Smooth muscle cell (in vitro differentiated cells): ENCODE results near the gene SPOPL. TPM values are rescaled to one million over a fixed set of nuclear protein-coding genes. Genes with fewer than 3 reads are reported as not detected.

Experiments used
- DNase-seq: peaks from one replicate; lab custom pipeline; 2025; ENCODE audit not compliant: unreplicated experiment; lab: John Stamatoyannopoulos, UW
- H2AFZ ChIP-seq: fragments of 200-600 bp; sonication (generic); 2 replicates; pipeline ENCODE4 v1.6.0; 2016; ENCODE audit warnings: antibody characterized with exemption, low read depth, mild to moderate bottlenecking
- H3F3A ChIP-seq: fragments of 200-600 bp; sonication (generic); 2 replicates; pipeline ENCODE4 v1.6.0; 2017; ENCODE audit warnings: antibody characterized with exemption, low read depth
- H3K27ac ChIP-seq: fragments of 200-600 bp; sonication (generic); 2 replicates; pipeline ENCODE4 v1.5.1; 2016; ENCODE audit warnings: low read depth, mild to moderate bottlenecking
- H3K27me3 ChIP-seq: fragments of 200-600 bp; sonication (generic); 2 replicates; pipeline ENCODE4 v1.6.1; 2016; ENCODE audit warnings: low read depth, mild to moderate bottlenecking
- H3K36me3 ChIP-seq: fragments of 200-600 bp; sonication (generic); 2 replicates; pipeline ENCODE4 v1.5.1; 2016; ENCODE audit warnings: low read depth
- H3K4me1 ChIP-seq: fragments of 200-600 bp; sonication (generic); 2 replicates; pipeline ENCODE4 v1.5.1; 2016; ENCODE audit warnings: low read depth
- H3K4me2 ChIP-seq: fragments of 200-600 bp; sonication (generic); 2 replicates; pipeline ENCODE4 v1.6.0; 2016; ENCODE audit warnings: mild to moderate bottlenecking
- H3K4me3 ChIP-seq: fragments of 200-600 bp; sonication (generic); 2 replicates; pipeline ENCODE4 v1.5.1; 2016; ENCODE audit warnings: mild to moderate bottlenecking
- H3K79me2 ChIP-seq: fragments of 200-600 bp; sonication (generic); 2 replicates; pipeline ENCODE4 v1.6.0; 2016; ENCODE audit warnings: low read depth, mild to moderate bottlenecking
- H3K9ac ChIP-seq: fragments of 200-600 bp; sonication (generic); 2 replicates; pipeline ENCODE4 v1.6.0; 2016; ENCODE audit warnings: low read depth
- H3K9me3 ChIP-seq: fragments of 200-600 bp; sonication (generic); replicated peaks from 2 replicates; pipeline ENCODE4 v1.5.1; 2016; ENCODE audit warnings: low read depth
- H4K20me1 ChIP-seq: fragments of 200-600 bp; sonication (generic); 2 replicates; pipeline ENCODE4 v1.6.0; 2016; ENCODE audit warnings: low read depth
- WGBS: methylation state at CpG from one replicate; pipeline ENCODE4 v1.1.7; 2016; ENCODE audit warnings: low lambda C conversion rate; 5-methylcytosine and 5-hydroxymethylcytosine counted together
- polyA plus RNA-seq: library from polyadenylated mRNA; unstranded; fragments of >200 nt; fragmentation: Nextera tagmentation; extraction: Ambion mirVana; gene quantifications from 2 replicates; pipeline ENCODE4 v1.2.1, GENCODE V29; 2016
- total RNA-seq: library from RNA; depleted of rRNA; stranded (reverse); fragments of >200 nt; gene quantifications from 2 replicates; pipeline ENCODE4 v1.2.3, GENCODE V29; 2014
- TF ChIP-seq, protein P1 (sequence below): fragments of 200-600 bp; sonication (generic); IDR thresholded peaks from 2 replicates; pipeline ENCODE4 v1.5.1; 2017; ENCODE audit warnings: borderline replicate concordance, mild to moderate bottlenecking, antibody characterized with exemption; ENCODE audit not compliant: insufficient read depth, poor library complexity, severe bottlenecking

SPOPL gene
- total and polyA plus RNA-seq, 2 experiments from 2014 or later: 3.7 to 27.7 TPM

DNA sequence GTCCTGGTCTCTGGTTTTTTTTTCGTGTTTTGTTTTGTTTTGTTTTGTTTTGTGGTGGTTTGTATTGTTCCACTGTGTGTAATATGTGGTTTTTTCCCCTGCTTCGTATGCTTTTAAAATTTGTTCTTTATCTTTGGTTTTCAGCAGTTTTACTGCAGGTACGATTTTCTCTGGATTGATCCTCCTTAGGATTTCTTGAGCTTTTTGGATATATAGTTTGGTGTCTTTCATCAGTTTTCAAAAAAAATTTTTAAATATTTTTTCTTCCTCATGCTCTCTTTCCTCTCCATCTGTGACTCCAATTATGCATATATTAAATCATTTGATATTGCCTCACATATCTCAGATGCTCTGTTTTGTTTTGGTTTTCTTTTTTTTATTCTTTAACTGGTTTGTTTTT, 78.0 kb downstream of the SPOPL start:
- Histone ChIP-seq H2AFZ (no peak overlapping the region), H3K4me2 (no peak overlapping the region), H3F3A (no peaks in the 10 kb centered on the region), H4K20me1 (no peaks in the 10 kb centered on the region), H3K27me3 (no peaks in the 10 kb centered on the region), H3K4me3 (no peak overlapping the region), H3K9ac (no peak overlapping the region), H3K4me1 (no peaks in the 10 kb centered on the region), H3K27ac (no peak overlapping the region), H3K79me2 (no peaks in the 10 kb centered on the region), H3K36me3 (peaks cover 23% of the 10 kb centered on the region), H3K9me3 (no peaks in the 10 kb centered on the region)
- no peak for DNase-seq
- TF ChIP-seq, protein P1, sequence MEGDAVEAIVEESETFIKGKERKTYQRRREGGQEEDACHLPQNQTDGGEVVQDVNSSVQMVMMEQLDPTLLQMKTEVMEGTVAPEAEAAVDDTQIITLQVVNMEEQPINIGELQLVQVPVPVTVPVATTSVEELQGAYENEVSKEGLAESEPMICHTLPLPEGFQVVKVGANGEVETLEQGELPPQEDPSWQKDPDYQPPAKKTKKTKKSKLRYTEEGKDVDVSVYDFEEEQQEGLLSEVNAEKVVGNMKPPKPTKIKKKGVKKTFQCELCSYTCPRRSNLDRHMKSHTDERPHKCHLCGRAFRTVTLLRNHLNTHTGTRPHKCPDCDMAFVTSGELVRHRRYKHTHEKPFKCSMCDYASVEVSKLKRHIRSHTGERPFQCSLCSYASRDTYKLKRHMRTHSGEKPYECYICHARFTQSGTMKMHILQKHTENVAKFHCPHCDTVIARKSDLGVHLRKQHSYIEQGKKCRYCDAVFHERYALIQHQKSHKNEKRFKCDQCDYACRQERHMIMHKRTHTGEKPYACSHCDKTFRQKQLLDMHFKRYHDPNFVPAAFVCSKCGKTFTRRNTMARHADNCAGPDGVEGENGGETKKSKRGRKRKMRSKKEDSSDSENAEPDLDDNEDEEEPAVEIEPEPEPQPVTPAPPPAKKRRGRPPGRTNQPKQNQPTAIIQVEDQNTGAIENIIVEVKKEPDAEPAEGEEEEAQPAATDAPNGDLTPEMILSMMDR: no peak
- 96% methylated on average over 3 of the region's 3 CpGs for WGBS

DNA sequence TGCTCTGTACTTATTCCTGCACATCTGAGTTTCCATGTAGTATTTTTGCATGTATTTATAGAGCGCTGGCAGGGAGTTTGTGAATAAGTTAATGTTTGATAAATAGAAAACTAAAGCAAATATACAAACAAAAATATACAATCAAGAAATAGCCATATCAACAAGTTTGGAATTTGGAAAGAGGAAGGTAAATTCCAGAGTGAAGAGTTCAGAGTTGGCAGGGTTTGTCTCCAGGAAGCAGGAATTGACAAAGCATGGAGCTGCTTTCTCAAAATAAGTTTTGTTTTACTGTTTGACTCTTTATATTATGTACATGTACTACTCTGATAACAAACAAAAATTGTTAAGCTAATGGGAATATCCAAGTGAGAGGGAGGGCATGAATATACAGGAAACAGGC, 80.3 kb downstream of the SPOPL start:
- WGBS: 98% methylated on average over 1 of the region's 1 CpG
- peaks cover 17% of the 10 kb centered on the region for H3K36me3 ChIP-seq

DNA sequence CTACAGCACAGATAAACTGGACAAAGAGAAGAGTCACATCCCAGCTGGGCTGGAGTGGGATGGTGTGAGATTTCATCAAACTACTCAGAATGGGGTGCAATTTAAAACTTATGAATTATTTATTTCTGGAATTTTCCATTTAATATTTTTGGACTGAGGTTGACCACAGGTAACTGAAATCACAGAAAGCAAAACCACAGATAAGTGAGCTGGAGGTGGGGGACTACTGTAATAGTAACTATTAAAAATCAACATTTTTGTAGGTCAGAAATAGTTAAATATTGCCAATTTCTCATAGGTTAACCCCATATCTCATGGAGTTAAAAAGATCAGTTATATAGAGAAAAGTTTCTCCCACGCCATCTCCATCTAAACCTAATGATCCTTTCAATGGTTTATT, 88.1 kb downstream of the SPOPL start:
- H3K9ac ChIP-seq: no peak overlapping the region
- no peaks in the 10 kb centered on the region for H3K4me1 ChIP-seq
- H3K27me3 ChIP-seq: no peaks in the 10 kb centered on the region
- no peaks in the 10 kb centered on the region for H3K36me3 ChIP-seq
- no peak overlapping the region for H3K4me2 ChIP-seq
- no peak overlapping the region for H3K27ac ChIP-seq
- H2AFZ ChIP-seq: no peak overlapping the region
- H3K9me3 ChIP-seq: no peaks in the 10 kb centered on the region
- H3F3A ChIP-seq: no peaks in the 10 kb centered on the region
- TF ChIP-seq, protein P1: no peak
- H3K4me3 ChIP-seq: no peak overlapping the region
- H4K20me1 ChIP-seq: no peaks in the 10 kb centered on the region
- H3K79me2 ChIP-seq: no peaks in the 10 kb centered on the region
- no peak for DNase-seq
- 100% methylated on average over 1 of the region's 1 CpG for WGBS

More for the DNA sequence above, 80.3 kb downstream of the SPOPL start:
- H3K27ac ChIP-seq: no peak overlapping the region
- H2AFZ ChIP-seq: no peak overlapping the region
- no peaks in the 10 kb centered on the region for H3K9me3 ChIP-seq
- no peak for DNase-seq
- no peak overlapping the region for H3K4me2 ChIP-seq
- H3K9ac ChIP-seq: no peak overlapping the region
- no peaks in the 10 kb centered on the region for H4K20me1 ChIP-seq
- H3K4me1 ChIP-seq: no peaks in the 10 kb centered on the region
- no peak overlapping the region for H3K4me3 ChIP-seq
- TF ChIP-seq, protein P1: no peak
- no peaks in the 10 kb centered on the region for H3K79me2 ChIP-seq
- H3F3A ChIP-seq: no peaks in the 10 kb centered on the region
- H3K27me3 ChIP-seq: no peaks in the 10 kb centered on the region

DNA sequence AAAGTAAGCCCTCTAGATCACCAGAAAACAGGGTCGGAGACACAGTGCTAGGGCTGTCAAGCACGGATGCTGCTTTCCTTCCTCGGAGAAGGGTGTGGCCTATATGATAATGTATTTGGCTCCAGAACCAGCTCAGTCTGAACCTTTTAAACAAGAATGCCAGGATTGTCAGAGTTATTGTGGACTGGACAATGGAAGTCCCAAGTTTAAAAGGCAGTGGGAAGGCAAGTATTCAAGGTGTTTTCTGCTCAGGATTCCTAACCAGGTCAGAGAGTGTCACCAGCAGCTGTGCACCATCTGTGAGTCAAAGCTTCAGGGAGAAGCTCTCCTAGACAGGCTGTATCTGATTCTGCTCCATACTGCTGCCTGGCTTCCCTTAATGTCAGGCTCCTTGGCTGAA, 94.8 kb downstream of the SPOPL start:
- no peak for DNase-seq
- Histone ChIP-seq H3K9me3 (no peaks in the 10 kb centered on the region), H3K79me2 (no peaks in the 10 kb centered on the region), H3K27ac (no peak overlapping the region), H3K4me2 (no peak overlapping the region), H3K36me3 (no peaks in the 10 kb centered on the region), H4K20me1 (no peaks in the 10 kb centered on the region), H2AFZ (no peak overlapping the region), H3K4me1 (no peaks in the 10 kb centered on the region), H3F3A (peaks cover 3% of the 10 kb centered on the region), H3K9ac (no peak overlapping the region), H3K27me3 (no peaks in the 10 kb centered on the region), H3K4me3 (no peak overlapping the region)
- TF ChIP-seq, protein P1: no peak
- 60% methylated on average over 3 of the region's 3 CpGs for WGBS
